Iris pigment epithelial cell (primary cell): ENCODE data around the gene PGA4.

ENCODE experiments used
- DNase-seq: peaks from one replicate; pipeline ENCODE4 v3.0.0-alpha.2; 2011; ENCODE audit warnings: low read depth

PGA4 gene

DNA sequence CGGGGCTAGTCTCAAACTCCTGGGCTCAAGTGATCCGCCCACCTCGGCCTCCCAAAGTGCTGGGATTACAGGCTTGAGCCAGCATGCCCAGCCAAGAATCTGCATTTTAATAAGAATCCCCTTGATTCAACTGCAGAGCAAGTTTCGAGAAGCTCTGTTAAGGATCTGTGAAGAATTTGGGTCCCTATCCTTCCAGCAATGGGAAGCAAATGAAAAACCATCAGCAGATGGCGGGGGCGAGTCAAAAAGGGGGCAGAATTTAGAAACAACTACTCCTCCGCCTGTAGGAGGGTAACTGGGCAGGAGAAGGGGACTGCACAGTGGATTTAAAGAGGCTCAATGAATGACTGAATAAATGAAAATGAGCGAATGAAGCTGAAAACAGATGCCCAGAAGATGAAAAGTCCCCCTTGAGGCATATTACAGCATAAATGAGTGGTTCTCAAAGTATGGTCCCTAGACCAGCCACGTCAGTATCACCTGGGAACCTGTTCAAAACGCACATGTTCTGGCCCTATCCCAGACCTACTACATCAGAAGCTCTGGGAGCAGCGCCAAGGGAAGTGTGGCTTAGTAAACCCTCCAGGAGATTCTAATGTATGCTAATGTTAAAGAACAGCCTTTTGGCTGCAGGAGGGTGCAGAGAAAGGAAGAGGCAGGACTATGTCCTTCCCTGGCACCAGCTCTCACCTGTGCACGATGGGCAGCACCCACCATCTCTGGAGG is 58.0 kb downstream of the PGA4 start:
- DNase-seq: peak; percentile 22

GRCh38 chr11:61280883-61281580 is 58.9 kb downstream of the PGA4 start:
- DNase-seq: no peak
